ENCODE measurements around the gene STON1.
A peak's percentile ranks its signal among the peaks of the same experiment; 100 is the strongest.
"Not testable (repeated sequence)": the region's sequence is repeated elsewhere in the genome, so short reads cannot be mapped to it uniquely, and the experiment has no call there.

STON1 gene, protein sequence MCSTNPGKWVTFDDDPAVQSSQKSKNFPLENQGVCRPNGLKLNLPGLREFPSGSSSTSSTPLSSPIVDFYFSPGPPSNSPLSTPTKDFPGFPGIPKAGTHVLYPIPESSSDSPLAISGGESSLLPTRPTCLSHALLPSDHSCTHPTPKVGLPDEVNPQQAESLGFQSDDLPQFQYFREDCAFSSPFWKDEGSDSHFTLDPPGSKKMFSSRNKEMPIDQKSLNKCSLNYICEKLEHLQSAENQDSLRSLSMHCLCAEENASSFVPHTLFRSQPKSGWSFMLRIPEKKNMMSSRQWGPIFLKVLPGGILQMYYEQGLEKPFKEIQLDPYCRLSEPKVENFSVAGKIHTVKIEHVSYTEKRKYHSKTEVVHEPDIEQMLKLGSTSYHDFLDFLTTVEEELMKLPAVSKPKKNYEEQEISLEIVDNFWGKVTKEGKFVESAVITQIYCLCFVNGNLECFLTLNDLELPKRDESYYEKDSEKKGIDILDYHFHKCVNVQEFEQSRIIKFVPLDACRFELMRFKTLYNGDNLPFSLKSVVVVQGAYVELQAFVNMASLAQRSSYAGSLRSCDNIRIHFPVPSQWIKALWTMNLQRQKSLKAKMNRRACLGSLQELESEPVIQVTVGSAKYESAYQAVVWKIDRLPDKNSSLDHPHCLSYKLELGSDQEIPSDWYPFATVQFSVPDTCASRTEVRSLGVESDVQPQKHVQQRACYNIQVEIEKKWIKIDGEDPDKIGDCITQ

DNA sequence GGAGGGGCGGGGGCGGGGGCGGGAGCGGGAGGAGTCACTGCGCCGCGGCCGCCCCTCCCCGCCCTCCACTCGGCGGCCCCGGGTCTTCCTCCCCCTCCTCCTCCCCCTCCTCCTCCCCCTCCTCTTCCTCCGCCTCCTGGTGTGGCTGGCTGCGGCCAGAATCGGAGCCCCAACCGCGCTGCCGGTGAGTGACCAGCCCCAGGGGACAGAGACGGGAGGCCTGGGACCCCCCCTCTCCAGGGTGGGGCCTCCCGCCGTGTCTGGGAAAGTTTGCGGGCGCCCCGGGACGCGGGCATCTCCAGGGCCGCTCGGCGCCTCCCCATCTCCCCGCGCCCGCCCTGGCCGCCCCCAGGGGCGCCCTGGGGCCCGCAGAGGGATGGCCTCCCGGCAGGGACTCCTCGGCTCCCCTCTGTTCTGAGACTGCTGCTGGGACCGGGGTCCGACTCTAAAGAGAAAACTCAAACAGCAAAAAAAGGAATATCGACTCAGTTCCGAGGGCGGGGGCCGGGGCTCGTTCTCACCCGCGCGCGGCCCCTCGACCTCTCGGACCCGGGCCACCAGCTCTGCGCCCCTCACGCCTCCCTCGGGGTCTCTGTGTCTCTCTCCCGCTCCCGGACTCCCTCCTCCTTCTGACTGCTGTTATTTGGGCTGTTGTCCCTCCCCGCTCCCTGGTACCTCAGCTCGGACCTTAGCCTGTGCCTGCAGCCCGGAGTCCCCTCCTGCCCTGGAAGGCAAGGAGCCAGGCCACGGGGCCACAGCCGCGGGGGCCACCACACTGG, at the start of gene STON1:
TSS of gene STON1 (plus strand) at position 122 of the 779 bp plus-strand sequence. CDS start 50,480 bp downstream, outside the sequence.
- peak; percentile 32 for DNase-seq

DNA sequence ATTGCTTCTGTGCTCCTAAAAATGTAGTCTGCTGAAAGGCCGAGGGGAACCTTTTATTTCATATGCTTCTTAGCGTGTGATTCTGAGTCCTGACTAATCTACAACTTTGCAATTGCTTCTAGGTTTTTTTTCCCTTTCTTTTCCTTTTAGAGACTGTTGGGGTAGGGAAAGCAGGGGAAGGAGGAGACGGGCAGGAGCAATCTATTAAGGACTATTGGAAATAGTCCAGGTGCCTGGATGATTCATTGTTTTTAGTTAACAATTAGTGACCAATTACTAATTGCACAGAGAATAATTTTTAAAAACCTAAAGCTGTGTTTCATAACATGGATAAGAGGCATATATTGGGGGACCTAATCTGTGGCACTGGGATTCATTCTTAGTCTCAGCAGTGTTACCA, 49.4 kb upstream of the STON1 start:
- no peak for DNase-seq

DNA sequence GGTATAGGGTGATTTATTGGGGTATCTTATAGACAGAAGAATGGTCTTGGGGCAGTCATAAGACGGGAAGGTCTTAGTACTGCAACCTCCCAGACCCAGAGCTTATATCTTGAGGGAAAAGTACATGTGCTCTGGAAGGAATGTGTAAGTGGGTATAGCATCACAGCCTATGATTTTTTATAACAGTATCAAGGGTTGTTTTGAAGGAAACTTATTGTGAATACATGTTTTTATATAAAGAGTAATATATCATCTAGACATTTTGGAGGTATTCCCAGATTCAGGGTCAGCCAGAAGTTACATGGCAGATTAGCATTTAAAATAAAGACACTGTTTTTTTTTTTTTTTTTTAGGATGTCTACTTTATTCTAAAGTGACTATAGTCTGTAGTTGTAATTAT, 47.6 kb upstream of the STON1 start:
- no peak for DNase-seq

DNA sequence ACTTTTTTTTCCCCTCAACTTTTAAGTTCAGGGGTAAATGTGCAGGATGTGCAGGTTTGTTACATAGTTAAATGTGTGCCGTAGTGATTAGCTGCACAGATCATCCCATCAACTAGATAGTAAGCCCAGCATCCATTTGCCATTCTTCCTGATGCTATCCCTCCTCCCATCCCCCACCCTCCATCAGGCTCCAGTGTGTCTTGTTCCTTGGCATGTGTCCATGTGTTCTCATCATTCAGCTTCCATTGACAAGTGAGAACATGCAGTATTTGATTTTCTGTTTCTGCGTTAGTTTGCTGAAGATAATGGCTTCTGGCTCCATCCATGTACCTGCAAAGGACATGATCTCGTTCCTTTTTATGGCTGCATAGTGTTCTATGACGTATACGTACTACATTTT, 47.2 kb upstream of the STON1 start:
- DNase-seq: no peak

DNA sequence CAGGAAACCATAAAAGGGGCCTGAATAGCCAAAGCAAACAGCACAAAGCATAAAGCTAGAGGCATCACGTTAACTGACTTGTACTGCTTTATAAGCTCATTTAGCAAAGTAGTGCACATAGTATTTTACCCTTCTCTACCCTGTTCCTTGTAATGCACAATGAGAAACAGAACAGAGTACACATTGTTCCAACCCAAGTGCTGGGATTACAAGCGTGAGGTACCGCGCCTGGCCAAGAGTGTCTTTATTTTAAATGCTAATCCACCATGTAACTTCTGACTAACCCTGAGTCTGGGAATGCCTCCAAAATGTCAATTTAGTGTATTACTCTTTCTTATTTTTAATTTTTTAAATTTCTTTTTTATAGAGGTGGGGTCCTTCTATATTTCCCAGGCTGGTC, 46.4 kb upstream of the STON1 start:
- no peak for DNase-seq

DNA sequence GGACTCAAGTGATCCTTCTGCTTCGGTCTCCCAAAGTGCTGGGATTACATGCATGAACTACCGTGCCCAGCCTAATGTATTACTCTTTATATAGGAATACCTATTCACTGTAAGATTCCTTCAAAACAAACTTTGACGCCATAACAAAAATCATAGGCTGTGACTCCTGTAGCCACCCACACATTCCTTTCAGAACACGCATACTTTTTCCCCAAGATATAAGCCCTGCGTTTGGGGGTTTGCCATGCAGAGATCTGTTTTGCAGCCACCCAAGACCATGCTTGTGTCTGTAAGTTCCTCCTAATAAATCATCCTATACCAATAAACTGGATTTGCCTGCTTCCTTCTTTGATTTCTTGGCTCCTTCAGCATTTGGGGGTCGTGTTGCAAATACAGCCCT, 46.0 kb upstream of the STON1 start:
- DNase-seq: no peak

DNA sequence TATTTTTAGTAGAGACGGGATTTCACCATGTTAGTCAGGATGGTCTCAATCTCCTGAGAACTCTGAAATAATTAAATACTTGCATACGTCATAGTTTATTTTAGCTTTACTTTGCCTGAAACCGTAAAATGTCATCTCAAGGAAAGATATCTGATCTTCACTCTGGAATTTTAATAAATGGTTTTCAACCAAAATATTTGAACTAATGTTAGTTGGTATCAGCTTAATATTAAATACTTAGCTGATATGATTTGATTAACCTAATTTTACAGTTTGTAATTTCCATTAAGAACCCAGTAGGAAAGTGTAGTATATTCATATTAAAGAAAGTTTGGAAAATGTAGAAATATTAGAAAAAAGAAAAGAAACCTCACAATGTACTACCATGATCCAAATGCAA, 41.4 kb upstream of the STON1 start:
- no peak for DNase-seq

DNA sequence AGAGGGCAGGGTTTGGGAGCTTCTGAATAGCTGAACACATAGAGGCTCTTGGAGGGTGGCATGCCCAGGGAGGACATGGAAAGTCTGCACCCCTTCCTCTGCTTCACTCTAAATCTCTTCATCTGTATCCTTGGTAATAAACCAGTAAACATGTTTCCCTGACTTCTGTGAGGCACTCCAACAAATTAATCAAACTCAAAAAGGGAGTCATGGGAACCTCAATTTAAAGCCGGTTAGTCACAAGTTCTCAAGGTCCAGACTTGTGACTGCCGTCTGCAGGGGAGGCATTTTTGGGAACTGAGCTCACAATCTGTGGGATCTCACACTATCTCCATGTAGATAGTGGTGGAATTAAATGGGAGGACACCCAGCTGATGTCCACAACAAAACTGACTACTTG, 33.1 kb upstream of the STON1 start:
- no peak for DNase-seq

DNA sequence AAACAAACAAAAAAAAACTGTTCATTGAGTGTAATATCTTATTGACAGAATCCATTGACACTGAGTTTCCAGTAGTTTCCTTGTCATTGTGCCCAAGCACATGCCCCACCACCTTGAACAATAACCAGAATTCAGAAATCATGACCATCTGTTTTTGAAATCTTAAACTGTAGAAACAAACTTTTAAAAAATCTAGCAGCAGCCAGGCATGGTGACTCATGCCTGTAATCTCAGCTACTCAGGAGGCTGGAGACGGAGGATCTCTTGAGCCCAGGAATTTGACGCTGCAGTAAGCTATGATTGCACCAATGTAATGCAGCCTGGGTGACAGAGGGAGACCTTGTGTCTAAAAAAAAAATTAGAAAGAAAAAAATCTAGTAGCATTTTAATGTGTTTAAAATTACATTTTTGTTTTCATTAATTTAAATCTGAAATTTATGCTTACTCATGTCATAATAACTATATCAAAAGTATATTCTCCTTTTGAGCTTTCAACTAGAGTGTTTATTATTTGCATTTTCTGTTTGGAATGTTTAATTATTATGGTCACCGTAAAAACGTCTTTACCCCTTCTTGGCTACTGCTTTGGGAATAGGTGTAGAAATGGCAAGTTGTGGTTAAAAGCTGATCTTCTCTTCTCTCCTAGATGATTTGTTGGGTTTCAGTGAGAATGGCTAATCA, 25.2 kb upstream of the STON1 start:
- DNase-seq: no peak

DNA sequence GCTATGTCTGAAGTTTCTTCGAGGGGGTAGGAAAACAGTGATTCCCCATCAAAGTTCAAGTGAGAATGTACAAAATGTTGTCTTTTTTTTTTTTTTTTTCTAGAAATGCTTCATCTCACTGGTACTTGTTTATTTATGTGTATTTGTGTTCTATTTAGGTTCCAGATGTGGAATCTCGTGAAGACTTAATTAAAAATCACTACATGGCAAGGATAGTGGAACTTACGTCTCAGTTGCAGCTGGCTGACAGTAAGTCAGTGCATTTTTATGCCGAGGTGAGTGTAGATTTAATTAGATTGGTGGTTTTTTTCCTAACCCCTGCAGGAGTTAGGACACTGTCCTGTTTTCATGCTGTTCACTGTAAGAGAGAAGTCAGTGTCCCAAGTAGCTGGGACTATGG, 22.8 kb upstream of the STON1 start:
- no peak for DNase-seq

DNA sequence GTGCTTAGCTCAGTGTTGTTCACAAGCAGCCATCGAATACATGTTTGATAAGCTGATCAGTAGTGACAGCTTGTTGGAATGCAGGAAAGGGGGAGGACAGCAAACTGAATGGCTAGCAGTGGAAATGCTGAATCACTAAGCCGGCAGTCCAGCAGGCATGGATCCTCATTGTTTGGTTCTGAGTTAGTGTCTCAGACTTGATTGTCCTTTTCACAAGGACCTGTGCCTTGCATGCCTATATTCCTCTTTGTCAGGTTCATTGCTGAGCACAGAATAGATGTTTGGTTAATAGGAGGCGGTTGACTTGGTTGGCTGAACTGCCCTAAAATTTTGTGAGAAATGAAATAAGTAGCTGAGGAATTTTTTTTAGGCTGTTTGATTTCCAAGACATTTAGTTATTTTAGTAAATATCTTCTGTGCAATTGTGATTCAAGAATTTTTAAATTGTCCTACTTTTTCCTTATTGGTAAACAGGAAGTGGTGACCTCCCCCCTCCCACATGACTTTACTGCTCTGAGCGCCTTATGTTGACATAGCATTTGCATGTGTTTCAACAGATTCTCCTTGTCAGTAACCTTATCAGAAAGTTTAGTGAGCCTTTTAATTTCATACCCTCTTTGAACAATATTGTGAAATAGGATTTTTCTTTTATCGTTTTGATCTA, 21.4 kb upstream of the STON1 start:
- DNase-seq: no peak

DNA sequence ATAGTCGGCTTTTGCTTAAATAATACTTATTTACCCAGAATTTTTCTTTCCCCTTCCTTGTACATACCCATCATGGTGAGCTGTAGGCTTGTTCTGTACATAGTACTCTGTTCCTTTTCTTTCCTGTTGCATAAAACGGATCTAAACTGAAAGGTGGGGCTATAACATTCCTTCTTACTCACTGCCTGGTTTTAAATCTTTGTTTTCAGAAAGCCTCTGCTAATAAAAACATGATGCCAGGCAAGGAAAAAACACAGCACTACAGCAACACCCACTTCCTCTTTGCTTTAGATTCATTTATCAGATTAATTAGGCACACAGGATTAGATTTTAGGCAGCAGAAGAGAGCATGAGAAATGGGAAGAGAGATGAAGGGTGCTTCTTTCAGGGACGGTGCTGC, 19.6 kb upstream of the STON1 start:
- no peak for DNase-seq

DNA sequence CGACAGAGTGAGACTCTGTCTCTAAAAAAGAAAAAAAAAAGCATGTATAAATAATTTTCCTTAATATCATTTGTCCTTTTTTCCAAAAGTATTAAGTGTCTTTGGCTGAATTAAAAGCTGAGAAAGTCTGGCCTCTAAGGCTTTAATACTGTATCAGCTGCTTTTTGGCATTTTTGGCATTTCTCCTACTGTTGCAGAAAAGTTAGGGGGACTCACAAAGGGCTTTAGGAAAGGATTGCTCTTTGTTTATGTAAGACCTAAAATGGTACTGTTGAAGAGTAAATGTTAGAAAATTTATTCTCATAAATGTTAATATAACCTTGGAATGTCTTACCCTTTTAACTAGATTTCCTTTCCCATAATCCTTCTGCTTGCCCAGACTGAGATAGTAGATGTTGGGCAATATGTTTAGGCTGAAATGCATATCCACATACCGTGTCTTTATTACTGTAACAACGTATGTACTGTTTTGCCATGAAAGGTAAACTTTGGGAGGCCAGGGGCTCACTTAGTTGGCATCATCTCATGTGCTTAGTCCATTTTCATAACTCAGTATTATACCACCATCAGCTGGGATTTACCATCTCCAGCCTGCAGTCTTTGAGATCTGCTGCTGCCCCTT, 18.0 kb upstream of the STON1 start:
- no peak for DNase-seq

DNA sequence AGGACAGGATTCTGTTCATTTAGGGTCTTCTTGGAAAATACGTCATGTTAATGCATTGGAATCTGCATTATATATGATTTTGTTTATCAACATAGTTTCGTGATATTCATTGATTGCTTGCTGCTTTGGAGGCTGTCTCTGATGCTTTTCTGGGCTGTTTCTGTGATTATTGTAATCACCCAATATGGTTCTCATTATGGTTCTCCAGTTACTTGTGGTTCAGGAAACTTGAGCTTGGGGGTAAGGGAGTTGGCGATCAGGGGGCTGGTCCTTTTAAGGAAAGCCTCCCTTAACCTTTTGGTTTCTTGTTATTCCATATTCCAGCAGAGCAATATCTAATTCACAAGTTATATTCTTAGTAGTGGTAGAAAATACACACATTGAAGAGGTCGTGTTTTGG, 17.4 kb upstream of the STON1 start:
- no peak for DNase-seq

DNA sequence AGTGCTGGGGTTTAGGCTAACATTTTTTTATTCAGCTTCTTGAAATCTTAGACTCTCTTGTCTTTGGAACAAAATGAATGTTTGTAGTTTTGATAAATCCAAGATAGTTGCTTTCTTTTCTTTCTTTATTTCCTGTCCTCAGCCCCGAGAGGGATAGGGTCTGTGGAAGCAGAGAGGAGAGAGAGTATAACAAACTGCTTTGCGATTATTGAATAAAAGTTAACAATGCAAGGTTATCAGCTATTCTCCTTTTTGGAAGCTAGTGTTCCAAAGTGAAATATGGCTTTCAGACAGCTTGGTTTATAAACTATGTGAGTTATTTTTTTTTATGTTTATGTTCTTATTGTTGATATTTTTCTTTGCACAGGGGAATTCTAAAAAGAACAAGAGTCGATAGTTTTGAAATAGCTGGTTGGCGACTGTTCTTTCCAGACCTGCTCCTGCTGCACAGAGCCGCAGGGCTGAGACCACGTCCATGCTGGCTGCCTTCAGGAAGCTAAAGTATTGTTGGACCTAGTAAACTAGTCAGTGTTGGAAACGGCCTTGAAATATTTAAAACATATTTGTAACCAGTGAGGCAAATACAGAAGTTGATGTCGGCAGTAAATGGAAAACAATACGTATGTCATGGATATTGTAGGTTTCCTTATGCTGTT, 15.5 kb upstream of the STON1 start:
- DNase-seq: no peak

DNA sequence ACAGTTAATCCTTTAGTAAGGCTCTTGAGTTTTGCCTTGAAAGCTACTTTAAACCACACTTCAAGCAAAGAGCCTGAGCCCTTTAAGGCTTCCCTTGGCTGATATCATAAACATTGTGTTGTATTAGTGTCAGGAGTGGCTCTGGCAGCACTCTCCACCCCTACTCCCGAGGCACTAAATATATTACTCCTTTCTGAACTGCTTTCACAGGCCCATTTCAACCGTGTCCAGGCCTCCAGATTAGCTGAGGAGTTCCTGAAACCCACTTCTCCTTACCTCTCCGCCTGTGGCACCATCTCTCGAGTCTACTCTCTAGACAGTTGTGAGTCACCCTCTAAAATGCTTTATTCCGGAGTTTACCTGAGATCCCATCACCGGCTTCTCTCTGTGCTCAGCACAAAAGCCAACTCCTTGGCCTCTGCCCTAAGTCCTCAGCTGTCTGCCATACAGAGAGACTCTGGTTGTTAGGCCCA, 14.4 kb upstream of the STON1 start:
- no peak for DNase-seq

DNA sequence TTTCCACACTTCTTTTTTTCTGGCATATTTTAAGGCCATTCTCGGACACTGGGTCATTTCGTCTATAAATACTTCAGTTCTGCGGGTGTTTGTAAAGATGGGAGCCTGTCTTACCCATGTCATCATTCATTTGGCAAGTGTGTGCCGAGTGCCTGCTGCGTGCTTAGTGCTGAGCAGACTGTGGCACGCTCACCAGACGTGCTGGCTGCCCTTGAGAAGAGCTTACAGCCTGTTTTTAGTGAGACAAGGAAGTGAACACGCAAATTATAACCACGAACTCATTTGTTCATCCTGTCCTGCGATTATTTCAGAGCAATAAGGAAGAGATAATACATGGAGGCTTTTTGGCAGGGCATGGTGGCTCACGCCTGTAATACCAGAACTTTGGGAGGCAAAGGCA, 10.4 kb upstream of the STON1 start:
- no peak for DNase-seq

DNA sequence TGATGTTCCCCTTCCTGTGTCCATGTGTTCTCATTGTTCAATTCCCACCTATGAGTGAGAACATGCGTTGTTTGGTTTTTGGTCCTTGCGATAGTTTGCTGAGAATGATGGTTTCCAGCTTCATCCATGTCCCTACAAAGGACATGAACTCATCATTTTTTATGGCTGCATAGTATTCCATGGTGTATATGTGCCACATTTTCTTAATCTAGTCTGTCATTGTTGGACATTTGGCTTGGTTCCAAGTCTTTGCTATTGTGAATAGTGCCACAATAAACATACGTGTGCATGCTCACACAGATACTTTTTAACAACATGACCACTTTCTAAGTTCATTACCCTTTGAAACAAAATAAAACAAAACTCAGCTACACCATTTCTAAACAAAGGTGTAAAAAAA, 5.2 kb upstream of the STON1 start:
- not testable (repeated sequence) for DNase-seq

DNA sequence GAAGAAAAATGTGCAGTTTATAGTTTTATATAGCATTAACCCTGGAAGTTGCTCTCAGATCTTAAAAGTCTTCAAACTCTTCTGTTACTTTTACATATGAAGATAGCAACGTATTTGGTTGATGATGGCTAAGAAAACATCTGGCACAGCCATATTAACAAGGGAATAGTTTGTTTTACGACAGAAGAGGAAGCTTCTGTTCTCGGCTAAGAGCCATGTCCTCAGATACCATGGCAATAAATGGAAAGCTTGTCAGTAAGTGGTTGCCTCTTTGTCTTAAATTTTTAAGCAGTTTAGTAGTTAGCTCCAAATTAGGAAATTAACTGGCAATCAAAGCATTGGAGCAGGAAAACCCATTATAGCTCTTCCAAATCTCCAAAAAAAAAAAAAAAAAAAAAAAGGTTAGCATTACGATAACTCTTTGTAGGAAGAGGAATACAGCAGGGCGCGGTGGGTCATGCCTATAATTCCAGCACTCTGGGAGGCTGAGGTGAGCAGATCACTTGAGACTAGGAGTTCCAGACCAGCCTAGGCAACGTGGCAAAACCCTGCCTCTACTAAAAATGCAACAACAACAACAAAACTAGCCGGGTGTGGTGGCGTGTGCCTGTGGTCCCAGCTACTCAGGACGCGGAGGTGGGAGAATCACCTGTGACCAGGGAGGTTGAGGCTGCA, 4.5 kb upstream of the STON1 start:
- DNase-seq: no peak

DNA sequence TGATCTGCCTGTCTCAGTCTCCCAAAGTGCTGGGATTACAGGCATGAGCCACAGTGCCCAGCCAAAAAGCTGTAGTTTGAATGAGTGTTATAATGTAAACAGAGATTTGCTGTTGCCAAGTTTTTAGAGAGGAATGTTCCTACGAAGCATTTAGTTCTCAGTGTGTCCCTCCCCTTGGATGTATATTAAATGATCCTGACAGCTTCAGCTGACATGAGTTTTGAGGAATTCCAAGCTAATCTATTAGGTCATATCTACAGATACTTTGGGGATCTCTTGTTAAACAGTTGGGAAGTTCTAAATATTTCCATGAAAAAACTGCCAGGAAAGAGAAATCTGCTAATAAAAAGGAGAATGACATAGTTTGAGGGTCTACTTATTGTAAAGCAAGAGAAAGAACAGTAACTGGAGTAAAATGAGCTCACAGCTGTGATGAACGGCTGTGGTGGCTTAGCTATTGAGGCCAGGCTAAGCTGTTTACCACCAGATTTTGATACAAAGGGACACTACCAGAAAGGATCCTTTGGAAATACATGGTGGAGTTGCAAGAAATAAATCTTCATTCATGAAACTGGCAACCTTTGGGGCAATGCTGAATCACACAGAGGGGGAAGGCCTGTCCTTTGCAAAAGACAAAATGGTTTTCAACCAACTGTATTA, 2.6 kb upstream of the STON1 start:
- DNase-seq: no peak

Measured in activated CD8-positive, alpha-beta memory T cell treated with anti-CD3 and anti-CD28 coated beads, Interleukin-2, amount 50 U/mL, for 4 hours (primary cell).